ENCODE results near the gene MTIF3. TPM values are rescaled to one million over a fixed set of nuclear protein-coding genes. Genes with fewer than 3 reads are reported as not detected.

MTIF3 gene
- polyA plus RNA-seq, 1 donor (not counting 4 experiments of a cell fraction or from before 2014, with no cell fraction given): 56.1 TPM

- TF ChIP-seq CTCF (optimal IDR thresholded peaks at IDR 0.05 in 1 of 3, IDR thresholded peaks at IDR 0.05 in 1 of 3, conservative IDR thresholded peaks at IDR 0.05 in 1 of 3; ENCODE audit: extremely low read depth in 1 of 3, insufficient read depth in 2 of 3, low read length in 3 of 3): no peak
- TF ChIP-seq EZH2 (IDR thresholded peaks at IDR 0.05; ENCODE audit: low read length): no peak
- FAIRE-seq (no peak), DNase-seq (ENCODE audit: low read depth, low spot score) (no peak)
- Histone ChIP-seq H4K20me1 (ENCODE audit: control insufficient read depth, extremely low read depth, insufficient read depth, low read length) (no peaks in the 10 kb centered on the region), H3K79me2 (ENCODE audit: control insufficient read depth, insufficient read depth, low read length) (no peaks in the 10 kb centered on the region), H3K36me3 (ENCODE audit: control insufficient read depth in 2 of 2, extremely low read depth in 1 of 2, insufficient read depth in 2 of 2, low read length in 2 of 2) (no peaks in the 10 kb centered on the region), H2AFZ (ENCODE audit: control insufficient read depth, low read length) (no peak overlapping the region), H3K4me2 (ENCODE audit: control insufficient read depth, extremely low read depth, insufficient read depth, low read depth, low read length) (no peak overlapping the region), H3K27me3 (ENCODE audit: control insufficient read depth, extremely low read depth, insufficient read depth, low read length) (no peaks in the 10 kb centered on the region), H3K4me1 (ENCODE audit: control insufficient read depth, extremely low read depth, insufficient read depth, low read length) (no peaks in the 10 kb centered on the region), H3K9me1 (ENCODE audit: control insufficient read depth, extremely low read depth, insufficient read depth, low read length) (no peaks in the 10 kb centered on the region), H3K9ac (ENCODE audit: control insufficient read depth, extremely low read depth, insufficient read depth, low read length) (no peak overlapping the region), H3K4me3 (ENCODE audit: control insufficient read depth in 2 of 3, extremely low read depth in 1 of 3, insufficient read depth in 2 of 3, low read depth in 1 of 3, low read length in 3 of 3) (no peak overlapping the region), H3K27ac (ENCODE audit: control insufficient read depth, insufficient read depth, low read length) (no peak overlapping the region), H3K9me3 (ENCODE audit: control insufficient read depth, low read depth, low read length) (no peaks in the 10 kb centered on the region)
- dilution Hi-C loops (cut with MboI; ENCODE audit: extremely low pct_ligation_motif_present, low sequenced_read_pairs): no loop called here
These were observed 45.2 kb upstream of the MTIF3 start for GRCh38 chr13:27495551-27495950.

GRCh38 chr13:27493981-27494380 lies 43.6 kb upstream of the MTIF3 start:
- no peak overlapping the region for H3K27ac ChIP-seq (ENCODE audit: control insufficient read depth, insufficient read depth, low read length)
- DNase-seq (ENCODE audit: low read depth, low spot score) (no peak), FAIRE-seq (no peak)
- no peak overlapping the region for H3K4me2 ChIP-seq (ENCODE audit: control insufficient read depth, extremely low read depth, insufficient read depth, low read depth, low read length)
- H3K36me3 ChIP-seq (ENCODE audit: control insufficient read depth in 2 of 2, extremely low read depth in 1 of 2, insufficient read depth in 2 of 2, low read length in 2 of 2): no peaks in the 10 kb centered on the region
- TF ChIP-seq EZH2 (IDR thresholded peaks at IDR 0.05; ENCODE audit: low read length): no peak
- TF ChIP-seq CTCF (optimal IDR thresholded peaks at IDR 0.05 in 1 of 3, IDR thresholded peaks at IDR 0.05 in 1 of 3, conservative IDR thresholded peaks at IDR 0.05 in 1 of 3; ENCODE audit: extremely low read depth in 1 of 3, insufficient read depth in 2 of 3, low read length in 3 of 3): no peak
- dilution Hi-C loops (cut with MboI; ENCODE audit: extremely low pct_ligation_motif_present, low sequenced_read_pairs): no loop called here
- H3K4me1 ChIP-seq (ENCODE audit: control insufficient read depth, extremely low read depth, insufficient read depth, low read length): no peaks in the 10 kb centered on the region
- H2AFZ ChIP-seq (ENCODE audit: control insufficient read depth, low read length): no peak overlapping the region
- H3K79me2 ChIP-seq (ENCODE audit: control insufficient read depth, insufficient read depth, low read length): no peaks in the 10 kb centered on the region
- no peaks in the 10 kb centered on the region for H3K9me1 ChIP-seq (ENCODE audit: control insufficient read depth, extremely low read depth, insufficient read depth, low read length)
- H3K9me3 ChIP-seq (ENCODE audit: control insufficient read depth, low read depth, low read length): no peaks in the 10 kb centered on the region
- no peak overlapping the region for H3K9ac ChIP-seq (ENCODE audit: control insufficient read depth, extremely low read depth, insufficient read depth, low read length)
- H3K4me3 ChIP-seq (ENCODE audit: control insufficient read depth in 2 of 3, extremely low read depth in 1 of 3, insufficient read depth in 2 of 3, low read depth in 1 of 3, low read length in 3 of 3): no peak overlapping the region
- H4K20me1 ChIP-seq (ENCODE audit: control insufficient read depth, extremely low read depth, insufficient read depth, low read length): no peaks in the 10 kb centered on the region
- H3K27me3 ChIP-seq (ENCODE audit: control insufficient read depth, extremely low read depth, insufficient read depth, low read length): no peaks in the 10 kb centered on the region
